ENCODE data around the gene CD302. TPM values are rescaled to one million over a fixed set of nuclear protein-coding genes. Genes with fewer than 3 reads are reported as not detected.

Gene CD302
- total and polyA plus RNA-seq, 10 of the 15 experiments (the other 5 are each of a cell fraction or from before 2014, with no cell fraction given), result 0.48 to 4.0 (median 2.1) TPM

GRCh38 chr2:159803235-159803962 is 5.4 kb upstream of the CD302 start:
- POLR2A ChIA-PET, result no interaction called here
- Histone ChIP-seq H3K4me3 (no peak overlapping the region), H3K79me2 (ENCODE audit: control insufficient read depth, insufficient read depth, low read length) (no peaks in the 10 kb centered on the region), H2AFZ (ENCODE audit: control insufficient read depth, low read depth, low read length) (no peak overlapping the region), H3K36me3 (ENCODE audit: control insufficient read depth in 2 of 2, insufficient read depth in 2 of 2, low read length in 1 of 2) (peaks cover 0 to 8% of the 10 kb centered on the region in 2 experiments; a peak in 1 of 4 replicates), H3K9me3 (replicated peaks; ENCODE audit: control insufficient read depth, insufficient read depth, low read length) (no peaks in the 10 kb centered on the region), H3K9ac (ENCODE audit: control insufficient read depth, insufficient read depth, low read length) (no peak overlapping the region), H3K4me1 (ENCODE audit: control insufficient read depth, insufficient read depth, low read length) (no peaks in the 10 kb centered on the region), H3K27ac (ENCODE audit: control insufficient read depth, insufficient read depth) (no peak overlapping the region), H3K27me3 (replicated peaks in 1 of 2; ENCODE audit: control insufficient read depth in 2 of 2, insufficient read depth in 2 of 2, low read length in 1 of 2) (no peaks in the 10 kb centered on the region), H3K4me2 (ENCODE audit: control insufficient read depth, insufficient read depth) (no peak overlapping the region), H4K20me1 (ENCODE audit: control insufficient read depth, insufficient read depth) (no peaks in the 10 kb centered on the region)
- ATAC-seq (no peak), DNase-seq (ENCODE audit: low read depth, low spot score) (no peak), FAIRE-seq (no peak)
- TF ChIP-seq IKZF2 (IDR thresholded peaks at IDR 0.05), result no peak
- TF ChIP-seq ATF7 (IDR thresholded peaks at IDR 0.05; ENCODE audit: low read depth), result peak; percentile 60; the same call in 1 of the 2 replicates
- TF ChIP-seq POLR2A (IDR thresholded peaks at IDR 0.05; ENCODE audit: low read depth, low read length), result no peak
- TF ChIP-seq PBX3 (IDR thresholded peaks at IDR 0.05; ENCODE audit: insufficient replicate concordance, low read depth, low read length), result no peak
- RAD21 ChIA-PET (ENCODE audit: unreplicated experiment), result no interaction called here
- WGBS (ENCODE audit: insufficient coverage, insufficient replicate concordance, low lambda C conversion rate, missing lambda C conversion rate), result 50% methylated on average over 2 of the region's 2 CpGs
- CTCF ChIA-PET, result no interaction called here
- intact Hi-C loops (cut with micrococcal nuclease; ENCODE audit: unreplicated experiment), result loop anchor here (10.0 kb wide), 1 partner anchor 899 kb away; no protein-coding TSS in a partner anchor
- no TSS peak for BruUV-seq (replicated peaks)
- in situ Hi-C loops (cut with MboI), result no loop called here
- SMC1A ChIA-PET (ENCODE audit: uncharacterized antibody, unreplicated experiment), result no interaction called here

- Histone ChIP-seq H3K27me3 (replicated peaks in 1 of 2; ENCODE audit: control insufficient read depth in 2 of 2, insufficient read depth in 2 of 2, low read length in 1 of 2) (no peaks in the 10 kb centered on the region), H3K9me3 (replicated peaks; ENCODE audit: control insufficient read depth, insufficient read depth, low read length) (no peaks in the 10 kb centered on the region), H2AFZ (ENCODE audit: control insufficient read depth, low read depth, low read length) (no peak overlapping the region), H3K27ac (ENCODE audit: control insufficient read depth, insufficient read depth) (no peak overlapping the region), H3K36me3 (ENCODE audit: control insufficient read depth in 2 of 2, insufficient read depth in 2 of 2, low read length in 1 of 2) (peaks cover 0 to 4% of the 10 kb centered on the region in 2 experiments; a peak in 1 of 4 replicates), H3K4me3 (no peak overlapping the region), H3K79me2 (ENCODE audit: control insufficient read depth, insufficient read depth, low read length) (no peaks in the 10 kb centered on the region), H3K4me1 (ENCODE audit: control insufficient read depth, insufficient read depth, low read length) (no peaks in the 10 kb centered on the region), H3K9ac (ENCODE audit: control insufficient read depth, insufficient read depth, low read length) (no peak overlapping the region), H3K4me2 (ENCODE audit: control insufficient read depth, insufficient read depth) (no peak overlapping the region), H4K20me1 (ENCODE audit: control insufficient read depth, insufficient read depth) (no peaks in the 10 kb centered on the region)
- FAIRE-seq (no peak), ATAC-seq (no peak), DNase-seq (ENCODE audit: low read depth, low spot score) (no peak)
- ChIA-PET RAD21 (ENCODE audit: unreplicated experiment) (no interaction called here), SMC1A (ENCODE audit: uncharacterized antibody, unreplicated experiment) (no interaction called here), POLR2A (interaction anchor here (0.6 kb wide), 1 partner anchor 693 kb away, joined by 5 read pairs; no protein-coding TSS in a partner anchor), CTCF (no interaction called here)
- no TSS peak for BruUV-seq (replicated peaks)
- intact Hi-C loops (cut with micrococcal nuclease; ENCODE audit: unreplicated experiment) (loop anchor here (10.0 kb wide), 1 partner anchor 898 kb away; no protein-coding TSS in a partner anchor), in situ Hi-C loops (cut with MboI) (no loop called here)
- 100% methylated on average over 5 of the region's 5 CpGs for WGBS (ENCODE audit: insufficient coverage, insufficient replicate concordance, low lambda C conversion rate, missing lambda C conversion rate)
- TF ChIP-seq MYB (IDR thresholded peaks at IDR 0.05; ENCODE audit: borderline replicate concordance, low read depth, low read length) (no peak), GABPA (IDR thresholded peaks at IDR 0.05; ENCODE audit: low read depth) (no peak), RUNX3 (IDR thresholded peaks at IDR 0.05; ENCODE audit: low read length) (no peak), EED (IDR thresholded peaks at IDR 0.05; ENCODE audit: low read depth) (no peak)
Measured at GRCh38 chr2:159802673-159803072, 4.7 kb upstream of the CD302 start.
